Natural killer cell (primary cell): ENCODE measurements around the gene ABO. TPM values are rescaled to one million over a fixed set of nuclear protein-coding genes. Genes with fewer than 3 reads are reported as not detected.

ENCODE experiments used
- ATAC-seq, 3 donors: fragments of 150-1000 bp in 2 of 3; fragments of 200-7000 bp in 1 of 3; cut with Tn5 transposase; 1 replicate in 1 of 3; 2 replicates in 2 of 3; pipeline ENCODE4 v1.10.0; 2021; ENCODE audit warnings: mild to moderate bottlenecking in 2 of 3, moderate library complexity in 2 of 3
- DNase-seq, 2 donors: peaks; one replicate each; pipeline versions ENCODE4 v3.0.0 to v3.0.0-alpha.2; 2013 to 2021; ENCODE audit warnings: mixed read lengths in 1 of 2
- H3K27ac ChIP-seq: one replicate; pipeline ENCODE4 v1.5.1; 2013; ENCODE audit warnings: mild to moderate bottlenecking, low read length
- H3K27me3 ChIP-seq: one replicate; pipeline ENCODE4 v1.6.1; 2013; ENCODE audit warnings: low read length; ENCODE audit not compliant: control insufficient read depth, insufficient read depth
- H3K36me3 ChIP-seq: one replicate; pipeline ENCODE4 v1.6.1; 2013; ENCODE audit warnings: low read length; ENCODE audit not compliant: control insufficient read depth, insufficient read depth
- H3K4me1 ChIP-seq: one replicate; pipeline ENCODE4 v1.6.1; 2013; ENCODE audit warnings: low read length; ENCODE audit not compliant: control insufficient read depth, insufficient read depth
- H3K4me3 ChIP-seq: one replicate; pipeline ENCODE4 v1.5.1; 2013; ENCODE audit warnings: low read length
- H3K9me3 ChIP-seq: one replicate; pipeline ENCODE4 v1.6.1; 2013; ENCODE audit warnings: low read length; ENCODE audit not compliant: control insufficient read depth, insufficient read depth
- H3K27ac Mint-ChIP-seq, 2 donors: one replicate each; pipeline ENCODE4 v1.8.0; 2022; ENCODE audit warnings: mild to moderate bottlenecking in 2 of 2, mixed read lengths in 2 of 2, moderate library complexity in 1 of 2
- H3K27me3 Mint-ChIP-seq, 2 donors: one replicate each; pipeline ENCODE4 v1.8.0; 2022; ENCODE audit warnings: low read depth in 2 of 2, mixed read lengths in 2 of 2
- H3K36me3 Mint-ChIP-seq: one replicate; pipeline ENCODE4 v1.8.0; 2022; ENCODE audit warnings: mixed read lengths
- H3K4me1 Mint-ChIP-seq, 2 donors: one replicate each; pipeline ENCODE4 v1.8.0; 2022; ENCODE audit warnings: mixed read lengths in 2 of 2
- H3K4me3 Mint-ChIP-seq: one replicate; pipeline ENCODE4 v1.8.0; 2022; ENCODE audit warnings: mild to moderate bottlenecking, moderate library complexity, mixed read lengths
- H3K9me3 Mint-ChIP-seq, 2 donors: one replicate each; pipeline ENCODE4 v1.8.0; 2022; ENCODE audit warnings: mixed read lengths in 2 of 2
- WGBS: methylation state at CpG from one replicate; pipeline ENCODE4 v1.1.7; 2013; ENCODE audit warnings: missing lambda C conversion rate; ENCODE audit not compliant: insufficient coverage; 5-methylcytosine and 5-hydroxymethylcytosine counted together
- intact Hi-C: fragments of 100-400 bp; cut with micrococcal nuclease; formaldehyde crosslinking; loops from one replicate; pipeline ENCODE4 v1.14.2; 2022
- total RNA-seq, 4 donors: library from RNA; stranded (reverse); fragments of 120-200 nt in 1 of 4; gene quantifications; one replicate each; pipeline versions ENCODE4 v1.2.3 to v1.2.4, GENCODE V29; 2013 to 2022
- TF ChIP-seq, protein P1 (sequence below): fragments of 200-600 bp; IDR thresholded peaks from one replicate; pipeline ENCODE4 v1.8.0; 2022; ENCODE audit warnings: antibody characterized with exemption

The ABO gene
- total RNA-seq, 3 donors from 2014 or later (not counting 1 experiment from before 2014, with no cell fraction given) = 0.20 to 4.2 (median 0.56) TPM

DNA sequence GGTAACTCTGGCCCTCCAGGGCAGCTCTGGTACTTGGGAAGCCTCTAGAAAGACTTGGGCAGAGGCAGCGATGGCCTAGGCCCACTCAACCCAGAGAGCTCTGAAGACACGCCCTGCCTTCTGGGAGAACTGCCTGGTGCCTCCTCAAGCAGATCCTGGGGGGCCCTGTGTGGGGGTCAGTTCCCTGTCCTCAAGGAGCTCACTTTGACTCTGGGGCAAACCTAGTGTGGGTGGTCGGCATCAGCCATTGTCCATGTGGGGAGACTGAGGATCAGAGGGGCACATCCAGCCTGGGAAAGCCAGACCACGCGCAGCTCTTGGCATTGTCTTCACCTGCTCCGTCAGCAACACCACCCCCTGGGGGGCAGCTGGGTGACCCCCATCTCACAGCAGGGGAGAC, 28.0 kb downstream of the ABO start:
- Histone ChIP-seq H3K27ac (no peak overlapping the region), H3K4me1 (no peaks in the 10 kb centered on the region), H3K27me3 (no peaks in the 10 kb centered on the region), H3K36me3 (no peaks in the 10 kb centered on the region), H3K9me3 (no peaks in the 10 kb centered on the region), H3K4me3 (no peak overlapping the region)
- no peaks in the 10 kb centered on the region for H3K9me3 Mint-ChIP-seq
- TF ChIP-seq, protein P1, sequence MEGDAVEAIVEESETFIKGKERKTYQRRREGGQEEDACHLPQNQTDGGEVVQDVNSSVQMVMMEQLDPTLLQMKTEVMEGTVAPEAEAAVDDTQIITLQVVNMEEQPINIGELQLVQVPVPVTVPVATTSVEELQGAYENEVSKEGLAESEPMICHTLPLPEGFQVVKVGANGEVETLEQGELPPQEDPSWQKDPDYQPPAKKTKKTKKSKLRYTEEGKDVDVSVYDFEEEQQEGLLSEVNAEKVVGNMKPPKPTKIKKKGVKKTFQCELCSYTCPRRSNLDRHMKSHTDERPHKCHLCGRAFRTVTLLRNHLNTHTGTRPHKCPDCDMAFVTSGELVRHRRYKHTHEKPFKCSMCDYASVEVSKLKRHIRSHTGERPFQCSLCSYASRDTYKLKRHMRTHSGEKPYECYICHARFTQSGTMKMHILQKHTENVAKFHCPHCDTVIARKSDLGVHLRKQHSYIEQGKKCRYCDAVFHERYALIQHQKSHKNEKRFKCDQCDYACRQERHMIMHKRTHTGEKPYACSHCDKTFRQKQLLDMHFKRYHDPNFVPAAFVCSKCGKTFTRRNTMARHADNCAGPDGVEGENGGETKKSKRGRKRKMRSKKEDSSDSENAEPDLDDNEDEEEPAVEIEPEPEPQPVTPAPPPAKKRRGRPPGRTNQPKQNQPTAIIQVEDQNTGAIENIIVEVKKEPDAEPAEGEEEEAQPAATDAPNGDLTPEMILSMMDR = no peak
- H3K4me3 Mint-ChIP-seq = no peak overlapping the region
- intact Hi-C loops = no loop called here
- H3K27me3 Mint-ChIP-seq = peaks cover 0 to 10% of the 10 kb centered on the region in 2 donors
- ATAC-seq = no peak
- no peak overlapping the region for H3K27ac Mint-ChIP-seq
- no peak for DNase-seq
- H3K4me1 Mint-ChIP-seq = no peaks in the 10 kb centered on the region
- 91% methylated on average over 6 of the region's 6 CpGs for WGBS
- H3K36me3 Mint-ChIP-seq = no peaks in the 10 kb centered on the region

DNA sequence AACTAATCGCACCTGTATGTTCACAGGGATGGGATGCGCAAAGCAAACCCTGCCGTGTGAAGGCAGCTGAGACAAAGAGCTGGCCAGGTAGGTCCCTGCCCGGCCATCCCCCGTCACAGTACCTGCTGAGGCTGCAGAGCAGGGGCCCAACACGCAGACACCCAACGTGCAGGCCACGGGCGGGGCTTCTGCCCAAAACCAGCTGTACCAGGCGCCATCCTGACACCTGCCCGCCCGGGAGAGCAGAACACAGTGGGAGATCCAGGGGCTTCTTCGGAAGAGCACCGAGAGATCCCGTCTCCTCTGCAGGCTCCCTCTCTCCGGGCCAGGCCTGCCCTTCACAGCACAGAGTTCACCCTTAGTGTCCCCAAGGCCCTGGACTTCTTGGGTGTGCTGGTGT, 28.4 kb downstream of the ABO start:
- DNase-seq (no peak), ATAC-seq (no peak)
- no peaks in the 10 kb centered on the region for H3K9me3 Mint-ChIP-seq
- TF ChIP-seq, protein P1 = no peak
- H3K36me3 Mint-ChIP-seq = no peaks in the 10 kb centered on the region
- no peak overlapping the region for H3K4me3 Mint-ChIP-seq
- intact Hi-C loops = no loop called here
- Histone ChIP-seq H3K4me3 (no peak overlapping the region), H3K36me3 (no peaks in the 10 kb centered on the region), H3K27me3 (no peaks in the 10 kb centered on the region), H3K27ac (no peak overlapping the region), H3K9me3 (no peaks in the 10 kb centered on the region), H3K4me1 (no peaks in the 10 kb centered on the region)
- H3K27me3 Mint-ChIP-seq = peaks cover 0 to 10% of the 10 kb centered on the region in 2 donors
- 88% methylated on average over 16 of the region's 16 CpGs for WGBS
- no peak overlapping the region for H3K27ac Mint-ChIP-seq
- no peaks in the 10 kb centered on the region for H3K4me1 Mint-ChIP-seq

DNA sequence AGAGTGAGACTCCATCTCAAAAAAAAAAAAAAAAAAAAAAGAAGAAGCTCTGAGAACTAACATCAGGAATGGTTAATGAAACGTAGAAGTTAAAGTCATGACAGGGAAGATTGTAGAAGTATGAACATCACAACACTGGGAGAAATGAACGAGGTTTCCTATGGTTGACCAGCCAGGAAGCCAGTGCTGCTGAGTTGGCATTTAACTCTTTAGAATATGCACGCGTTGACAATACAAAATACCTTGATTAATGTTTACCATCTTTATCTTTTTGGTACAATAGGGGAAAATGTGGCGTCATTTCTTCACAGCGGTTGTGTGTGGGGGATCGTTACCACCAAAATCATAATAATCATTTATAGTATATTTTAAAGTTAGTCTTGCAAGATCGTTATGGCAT, 32.0 kb downstream of the ABO start:
- H3K27me3 Mint-ChIP-seq = peaks cover 0 to 4% of the 10 kb centered on the region in 2 donors

DNA sequence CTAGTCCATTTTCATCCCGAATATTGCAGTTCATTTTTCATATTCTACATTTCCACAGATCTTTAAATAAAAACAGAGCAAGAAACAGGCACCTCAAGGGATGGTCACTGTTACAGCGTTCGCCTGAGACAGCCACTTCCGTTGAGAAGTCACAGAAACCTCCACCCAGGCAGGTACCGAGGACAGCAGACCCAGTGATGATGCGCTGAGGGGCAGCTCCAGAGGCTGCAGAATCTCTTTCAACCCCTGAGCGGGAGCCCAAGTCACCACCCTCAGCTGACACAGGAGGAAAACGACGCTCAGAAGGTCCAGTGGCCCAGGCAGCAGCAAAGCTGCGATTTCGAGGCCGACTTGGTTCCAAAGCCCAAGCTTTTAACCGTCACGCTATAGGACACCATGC, 32.8 kb downstream of the ABO start:
- WGBS = 88% methylated on average over 14 of the region's 14 CpGs
- DNase-seq (no peak), ATAC-seq (no peak)
- no peaks in the 10 kb centered on the region for H3K9me3 Mint-ChIP-seq
- peaks cover 5 to 6% of the 10 kb centered on the region in 2 donors for H3K4me1 Mint-ChIP-seq
- Histone ChIP-seq H3K36me3 (no peaks in the 10 kb centered on the region), H3K27me3 (peaks cover 4% of the 10 kb centered on the region), H3K27ac (no peak overlapping the region), H3K4me1 (peaks cover 13% of the 10 kb centered on the region), H3K9me3 (no peaks in the 10 kb centered on the region), H3K4me3 (no peak overlapping the region)
- H3K27ac Mint-ChIP-seq = no peak overlapping the region
- H3K4me3 Mint-ChIP-seq = no peak overlapping the region
- H3K36me3 Mint-ChIP-seq = no peaks in the 10 kb centered on the region
- peaks cover 0 to 10% of the 10 kb centered on the region in 2 donors for H3K27me3 Mint-ChIP-seq
- TF ChIP-seq, protein P1 = no peak
- intact Hi-C loops = no loop called here

More for the DNA sequence above, 32.0 kb downstream of the ABO start:
- Mint-ChIP-seq H3K9me3 (no peaks in the 10 kb centered on the region), H3K36me3 (no peaks in the 10 kb centered on the region), H3K4me1 (peaks cover 5 to 6% of the 10 kb centered on the region in 2 donors), H3K4me3 (no peak overlapping the region), H3K27ac (no peak overlapping the region)
- H3K4me1 ChIP-seq = peaks cover 13% of the 10 kb centered on the region
- DNase-seq = no peak
- TF ChIP-seq, protein P1 = no peak
- peaks cover 4% of the 10 kb centered on the region for H3K27me3 ChIP-seq
- no peak overlapping the region for H3K4me3 ChIP-seq
- 21% methylated on average over 2 of the region's 8 CpGs for whole genome bisulfite sequencing
- H3K9me3 ChIP-seq = no peaks in the 10 kb centered on the region
- intact Hi-C loops = no loop called here
- no peak for ATAC-seq
- H3K27ac ChIP-seq = no peak overlapping the region
- H3K36me3 ChIP-seq = no peaks in the 10 kb centered on the region
